Epithelial cell of prostate (primary cell): ENCODE measurements around the gene EDRF1.
"Not testable (repeated sequence)": the region's sequence is repeated elsewhere in the genome, so short reads cannot be mapped to it uniquely, and the experiment has no call there.

Source experiments
- DNase-seq: peaks from one replicate; pipeline ENCODE4 v3.0.0-alpha.2; 2011; ENCODE audit warnings: low read depth, low spot score
- H3K27ac ChIP-seq: fragments of 450-650 bp; 2 replicates; pipeline ENCODE4 v1.5.1; 2017; ENCODE audit warnings: mild to moderate bottlenecking

The EDRF1 gene

GRCh38 chr10:125700355-125700911 is 19.1 kb upstream of the EDRF1 start:
- no peak overlapping the region for H3K27ac ChIP-seq
- no peak for DNase-seq

GRCh38 chr10:125707541-125708468 is 11.7 kb upstream of the EDRF1 start:
- no peak for DNase-seq
- H3K27ac ChIP-seq, result no peak overlapping the region

GRCh38 chr10:125708971-125709503 is 10.5 kb upstream of the EDRF1 start:
- no peak for DNase-seq
- no peak overlapping the region for H3K27ac ChIP-seq

- no peak for DNase-seq
- H3K27ac ChIP-seq, result no peak overlapping the region
Measured at GRCh38 chr10:125709553-125710474, 9.7 kb upstream of the EDRF1 start.

GRCh38 chr10:125711110-125711750 is 8.3 kb upstream of the EDRF1 start:
- DNase-seq, result no peak
- H3K27ac ChIP-seq, result no peak overlapping the region

GRCh38 chr10:125714728-125715127 is 4.8 kb upstream of the EDRF1 start:
- DNase-seq, H3K27ac ChIP-seq: not testable (repeated sequence)

GRCh38 chr10:125720002-125720382 is 483 bp downstream of the EDRF1 start:
- H3K27ac ChIP-seq, result peak overlapping the region; percentile 79
- DNase-seq, result no peak

GRCh38 chr10:125721035-125721434 is 1.5 kb downstream of the EDRF1 start:
- no peak overlapping the region for H3K27ac ChIP-seq
- DNase-seq, result no peak

- DNase-seq, result no peak
- no peak overlapping the region for H3K27ac ChIP-seq
Measured at GRCh38 chr10:125722811-125723210, 3.3 kb downstream of the EDRF1 start.

- H3K27ac ChIP-seq, result no peak overlapping the region
- no peak for DNase-seq
Measured at GRCh38 chr10:125726914-125727313, 7.4 kb downstream of the EDRF1 start.

- no peak overlapping the region for H3K27ac ChIP-seq
- no peak for DNase-seq
Measured at GRCh38 chr10:125727436-125727835, 7.9 kb downstream of the EDRF1 start.

GRCh38 chr10:125734148-125734547 is 14.6 kb downstream of the EDRF1 start:
- H3K27ac ChIP-seq, result no peak overlapping the region
- no peak for DNase-seq

- no peak overlapping the region for H3K27ac ChIP-seq
- DNase-seq, result no peak
Measured at GRCh38 chr10:125734823-125735222, 15.3 kb downstream of the EDRF1 start.

GRCh38 chr10:125738206-125738605 is 18.7 kb downstream of the EDRF1 start:
- DNase-seq, result no peak
- H3K27ac ChIP-seq, result no peak overlapping the region

- no peak for DNase-seq
- no peak overlapping the region for H3K27ac ChIP-seq
Measured at GRCh38 chr10:125739994-125740679, 20.6 kb downstream of the EDRF1 start.

GRCh38 chr10:125742465-125742864 is 23.0 kb downstream of the EDRF1 start:
- H3K27ac ChIP-seq, result no peak overlapping the region
- no peak for DNase-seq

GRCh38 chr10:125744909-125745308 is 25.4 kb downstream of the EDRF1 start:
- no peak overlapping the region for H3K27ac ChIP-seq
- DNase-seq, result no peak

GRCh38 chr10:125747417-125747816 is 27.9 kb downstream of the EDRF1 start:
- DNase-seq, result no peak
- H3K27ac ChIP-seq, result no peak overlapping the region

GRCh38 chr10:125756196-125756595 is 36.7 kb downstream of the EDRF1 start:
- no peak overlapping the region for H3K27ac ChIP-seq
- DNase-seq, result no peak
